Lower lobe of right lung (tissue), 2 donors: ENCODE results near the gene FMO4. TPM values are rescaled to one million over a fixed set of nuclear protein-coding genes. Genes with fewer than 3 reads are reported as not detected.
A peak's percentile ranks its signal among the peaks of the same experiment; 100 is the strongest.

Experiments used
- ATAC-seq, 2 donors: fragments of 200-7000 bp; cut with Tn5 transposase; one replicate each; pipeline ENCODE4 v1.9.1; 2020 to 2022; ENCODE audit warnings: mild to moderate bottlenecking in 2 of 2, moderate library complexity in 2 of 2
- DNase-seq: peaks from one replicate; pipeline ENCODE4 v3.0.0-alpha.2; 2020
- H3K27ac ChIP-seq: fragments of 200-600 bp; one replicate; pipeline ENCODE4 v1.8.0; 2022
- H3K27me3 ChIP-seq: fragments of 200-600 bp; one replicate; pipeline ENCODE4 v1.8.0; 2022; ENCODE audit warnings: low read depth
- H3K36me3 ChIP-seq: fragments of 200-600 bp; one replicate; pipeline ENCODE4 v1.8.0; 2022; ENCODE audit warnings: mild to moderate bottlenecking
- H3K4me1 ChIP-seq: fragments of 200-600 bp; one replicate; pipeline ENCODE4 v1.8.0; 2022
- H3K4me3 ChIP-seq: fragments of 200-600 bp; one replicate; pipeline ENCODE4 v1.8.0; 2022; ENCODE audit warnings: mild to moderate bottlenecking
- H3K9me3 ChIP-seq: fragments of 200-600 bp; one replicate; pipeline ENCODE4 v1.8.0; 2022
- intact Hi-C: fragments of 100-400 bp; cut with DNase I; formaldehyde crosslinking; loops from one replicate; pipeline ENCODE4 v1.11.0; 2022
- total RNA-seq: library from RNA; stranded (reverse); fragmentation: NEBNext Ultra II Directional; extraction: Animal tissue kit (Norgen Biotek cat#: 25700); gene quantifications from one replicate; pipeline ENCODE4 v1.2.1, GENCODE V29; 2021
- TF ChIP-seq, protein P1 (sequence below): fragments of 200-600 bp; IDR thresholded peaks from one replicate; pipeline ENCODE4 v1.8.0; 2022; ENCODE audit warnings: antibody characterized with exemption, mild to moderate bottlenecking
- donor health status: DM: no; HTN: yes; CAD: no; lungs with severe emphysema.

FMO4 gene
- total RNA-seq, 1 donor from 2014 or later = 5.9 TPM

GRCh38 chr1:171299342-171299741 lies 14.6 kb upstream of the FMO4 start:
- Histone ChIP-seq H3K27me3 (no peaks in the 10 kb centered on the region), H3K36me3 (no peaks in the 10 kb centered on the region), H3K4me1 (no peaks in the 10 kb centered on the region), H3K27ac (no peak overlapping the region), H3K4me3 (no peak overlapping the region), H3K9me3 (peaks cover 12% of the 10 kb centered on the region)
- intact Hi-C loops = no loop called here
- DNase-seq (no peak), ATAC-seq (no peak)
- TF ChIP-seq, protein P1, sequence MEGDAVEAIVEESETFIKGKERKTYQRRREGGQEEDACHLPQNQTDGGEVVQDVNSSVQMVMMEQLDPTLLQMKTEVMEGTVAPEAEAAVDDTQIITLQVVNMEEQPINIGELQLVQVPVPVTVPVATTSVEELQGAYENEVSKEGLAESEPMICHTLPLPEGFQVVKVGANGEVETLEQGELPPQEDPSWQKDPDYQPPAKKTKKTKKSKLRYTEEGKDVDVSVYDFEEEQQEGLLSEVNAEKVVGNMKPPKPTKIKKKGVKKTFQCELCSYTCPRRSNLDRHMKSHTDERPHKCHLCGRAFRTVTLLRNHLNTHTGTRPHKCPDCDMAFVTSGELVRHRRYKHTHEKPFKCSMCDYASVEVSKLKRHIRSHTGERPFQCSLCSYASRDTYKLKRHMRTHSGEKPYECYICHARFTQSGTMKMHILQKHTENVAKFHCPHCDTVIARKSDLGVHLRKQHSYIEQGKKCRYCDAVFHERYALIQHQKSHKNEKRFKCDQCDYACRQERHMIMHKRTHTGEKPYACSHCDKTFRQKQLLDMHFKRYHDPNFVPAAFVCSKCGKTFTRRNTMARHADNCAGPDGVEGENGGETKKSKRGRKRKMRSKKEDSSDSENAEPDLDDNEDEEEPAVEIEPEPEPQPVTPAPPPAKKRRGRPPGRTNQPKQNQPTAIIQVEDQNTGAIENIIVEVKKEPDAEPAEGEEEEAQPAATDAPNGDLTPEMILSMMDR = no peak

DNA sequence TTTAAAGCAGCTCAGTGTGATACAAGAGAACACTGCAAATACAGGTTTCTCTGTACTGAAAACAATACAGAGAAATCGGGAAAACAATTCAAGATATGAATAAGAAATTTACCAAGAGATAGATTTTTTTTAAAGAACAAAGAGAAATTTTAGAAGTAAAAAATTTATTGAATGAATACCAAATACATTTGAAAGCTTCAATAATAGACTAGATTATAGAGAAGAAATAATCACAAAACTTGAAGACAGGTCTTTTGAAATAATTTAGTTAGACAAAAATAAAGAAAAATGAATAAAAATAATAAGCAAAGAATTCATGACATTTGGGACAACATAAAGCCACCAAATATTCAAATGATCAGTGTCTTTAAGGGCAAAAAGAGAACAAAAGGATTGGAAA lies 13.6 kb upstream of the FMO4 start:
- intact Hi-C loops = no loop called here
- no peaks in the 10 kb centered on the region for H3K27me3 ChIP-seq
- no peaks in the 10 kb centered on the region for H3K4me1 ChIP-seq
- no peaks in the 10 kb centered on the region for H3K36me3 ChIP-seq
- TF ChIP-seq, protein P1 = no peak
- no peak for DNase-seq
- ATAC-seq = no peak
- H3K27ac ChIP-seq = no peak overlapping the region
- no peak overlapping the region for H3K4me3 ChIP-seq
- peaks cover 12% of the 10 kb centered on the region for H3K9me3 ChIP-seq

DNA sequence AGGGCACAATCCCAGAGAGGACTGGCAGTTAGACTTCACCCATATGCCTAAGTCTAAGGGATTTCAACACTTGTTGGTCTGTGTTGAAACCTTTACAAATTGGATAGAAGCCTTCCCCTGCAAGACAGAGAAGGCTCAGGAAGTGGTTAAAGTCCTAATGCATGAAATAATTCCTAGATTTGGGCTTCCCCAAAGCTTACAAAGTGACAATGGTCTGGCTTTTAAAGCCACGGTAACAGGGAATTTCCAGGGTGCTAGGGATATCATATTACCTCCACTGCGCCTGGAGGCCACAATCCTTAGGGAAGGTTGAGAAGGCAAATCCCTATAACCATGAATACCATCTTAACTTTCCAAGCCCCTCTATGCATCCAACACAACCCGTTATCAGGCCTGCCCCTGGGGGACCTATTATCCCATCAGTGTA lies 3.3 kb upstream of the FMO4 start:
- Histone ChIP-seq H3K4me1 (peaks cover 12% of the 10 kb centered on the region), H3K27ac (no peak overlapping the region), H3K4me3 (no peak overlapping the region), H3K27me3 (no peaks in the 10 kb centered on the region), H3K36me3 (no peaks in the 10 kb centered on the region), H3K9me3 (no peaks in the 10 kb centered on the region)
- TF ChIP-seq, protein P1 = no peak
- DNase-seq (no peak), ATAC-seq (no peak)
- intact Hi-C loops = no loop called here

DNA sequence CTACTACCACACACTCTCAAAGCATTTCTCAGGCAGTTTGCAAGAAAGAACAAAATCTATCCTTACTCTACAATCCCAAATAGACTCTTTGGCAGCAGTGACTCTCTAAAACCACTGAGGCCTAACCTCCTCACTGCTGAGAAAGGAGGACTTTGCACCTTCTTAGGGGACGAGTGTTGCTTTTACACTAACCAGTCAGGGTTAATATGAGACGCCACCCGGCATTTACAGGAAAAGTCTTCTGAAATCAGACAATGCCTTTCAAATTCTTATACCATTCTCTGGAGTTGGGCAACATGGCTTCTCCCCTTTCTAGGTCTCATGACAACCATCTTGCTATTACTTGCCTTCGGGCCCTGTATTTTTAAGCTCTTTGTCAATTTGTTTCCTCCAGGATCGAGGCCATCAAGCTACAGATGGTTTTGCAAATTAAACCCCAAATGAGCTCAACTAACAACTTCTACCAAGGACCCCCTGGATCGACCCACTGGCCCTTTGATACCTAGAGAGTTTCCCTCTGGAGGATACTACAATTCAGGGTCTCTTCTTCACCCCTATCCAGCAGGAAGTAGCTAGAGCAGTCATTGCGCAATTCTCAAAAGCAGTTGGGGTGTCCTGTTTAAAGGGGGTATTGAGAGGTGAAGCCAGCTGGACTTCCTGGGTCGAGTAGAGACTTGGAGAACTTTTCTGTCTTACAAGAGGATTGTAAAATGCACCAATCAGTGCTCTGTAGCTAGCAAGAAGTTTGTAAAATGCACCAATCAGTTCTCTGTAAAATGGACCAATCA lies 2.0 kb upstream of the FMO4 start:
- H3K27ac ChIP-seq = no peak overlapping the region
- no peaks in the 10 kb centered on the region for H3K9me3 ChIP-seq
- TF ChIP-seq, protein P1 = no peak

DNA sequence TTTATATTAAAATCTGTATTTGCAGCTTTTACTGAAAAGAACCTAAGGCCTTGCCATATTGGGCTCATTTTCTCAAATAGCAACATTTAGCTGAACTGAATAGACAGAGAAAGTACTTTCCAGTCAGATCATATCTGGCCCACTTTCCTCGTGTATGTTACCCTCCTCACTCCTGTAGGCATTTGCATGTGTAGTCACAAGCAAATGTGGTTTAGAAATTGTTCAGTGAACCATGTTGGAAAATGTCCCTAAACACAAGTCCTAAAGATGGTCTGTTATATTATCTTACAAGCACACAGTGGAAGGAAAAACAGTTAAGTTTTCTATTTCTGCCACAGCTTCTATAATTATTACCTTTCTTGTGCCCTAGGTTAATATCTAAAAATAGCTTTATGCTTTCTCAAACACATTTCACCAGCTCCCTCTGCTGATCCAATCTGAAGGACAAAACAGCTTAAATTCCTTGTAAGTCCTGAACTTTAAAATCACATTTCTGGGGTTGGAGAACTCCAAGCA lies 606 bp upstream of the FMO4 start:
- DNase-seq = no peak
- peak overlapping the region; percentile 37 for H3K27ac ChIP-seq
- intact Hi-C loops = no loop called here

More for the DNA sequence above, 2.0 kb upstream of the FMO4 start:
- no peak overlapping the region for H3K4me3 ChIP-seq
- ATAC-seq = no peak
- intact Hi-C loops = no loop called here
- H3K4me1 ChIP-seq = peaks cover 12% of the 10 kb centered on the region
- H3K36me3 ChIP-seq = no peaks in the 10 kb centered on the region
- DNase-seq = no peak
- no peaks in the 10 kb centered on the region for H3K27me3 ChIP-seq

More for the DNA sequence above, 606 bp upstream of the FMO4 start:
- Histone ChIP-seq H3K9me3 (no peaks in the 10 kb centered on the region), H3K4me3 (no peak overlapping the region), H3K36me3 (no peaks in the 10 kb centered on the region), H3K27me3 (no peaks in the 10 kb centered on the region), H3K4me1 (peaks cover 12% of the 10 kb centered on the region)
- TF ChIP-seq, protein P1 = no peak
- ATAC-seq = no peak
